ENCODE results near the gene LIPN.

DNA sequence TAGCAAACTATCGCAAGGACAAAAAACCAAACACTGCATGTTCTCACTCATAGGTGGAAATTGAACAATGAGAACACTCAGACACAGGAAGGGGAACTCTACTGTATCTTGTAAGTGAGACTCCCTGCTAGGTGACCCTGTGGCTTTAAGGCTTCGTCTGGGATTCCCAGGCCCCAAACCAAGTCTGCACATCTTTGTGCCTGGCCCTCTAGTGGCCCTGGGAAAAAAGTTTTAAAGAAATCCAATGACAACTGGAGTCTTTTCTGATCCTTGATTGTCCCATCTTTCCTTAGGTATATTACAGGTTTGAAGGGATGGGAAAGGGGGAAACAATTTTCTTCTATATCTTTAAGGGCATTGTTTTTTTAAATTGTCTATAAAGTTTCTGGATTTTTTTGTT, 32.1 kb downstream of the LIPN start:
- TF ChIP-seq, protein P1, sequence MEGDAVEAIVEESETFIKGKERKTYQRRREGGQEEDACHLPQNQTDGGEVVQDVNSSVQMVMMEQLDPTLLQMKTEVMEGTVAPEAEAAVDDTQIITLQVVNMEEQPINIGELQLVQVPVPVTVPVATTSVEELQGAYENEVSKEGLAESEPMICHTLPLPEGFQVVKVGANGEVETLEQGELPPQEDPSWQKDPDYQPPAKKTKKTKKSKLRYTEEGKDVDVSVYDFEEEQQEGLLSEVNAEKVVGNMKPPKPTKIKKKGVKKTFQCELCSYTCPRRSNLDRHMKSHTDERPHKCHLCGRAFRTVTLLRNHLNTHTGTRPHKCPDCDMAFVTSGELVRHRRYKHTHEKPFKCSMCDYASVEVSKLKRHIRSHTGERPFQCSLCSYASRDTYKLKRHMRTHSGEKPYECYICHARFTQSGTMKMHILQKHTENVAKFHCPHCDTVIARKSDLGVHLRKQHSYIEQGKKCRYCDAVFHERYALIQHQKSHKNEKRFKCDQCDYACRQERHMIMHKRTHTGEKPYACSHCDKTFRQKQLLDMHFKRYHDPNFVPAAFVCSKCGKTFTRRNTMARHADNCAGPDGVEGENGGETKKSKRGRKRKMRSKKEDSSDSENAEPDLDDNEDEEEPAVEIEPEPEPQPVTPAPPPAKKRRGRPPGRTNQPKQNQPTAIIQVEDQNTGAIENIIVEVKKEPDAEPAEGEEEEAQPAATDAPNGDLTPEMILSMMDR (IDR thresholded peaks at IDR 0.05): no peak
- no peak for TF ChIP-seq POLR2AphosphoS5 (IDR thresholded peaks at IDR 0.05; ENCODE audit: insufficient read depth in 1 of 2, low read depth in 1 of 2)

Measured in vagina (tissue), 2 donors.